ENCODE results near the gene NUP98. TPM values are rescaled to one million over a fixed set of nuclear protein-coding genes. Genes with fewer than 3 reads are reported as not detected.

Gene NUP98
- total and polyA plus RNA-seq, 2 of the 13 experiments (the other 11 are each of a cell fraction or from before 2014, with no cell fraction given): 76.6 to 85.3 TPM

- TF ChIP-seq, protein P1, sequence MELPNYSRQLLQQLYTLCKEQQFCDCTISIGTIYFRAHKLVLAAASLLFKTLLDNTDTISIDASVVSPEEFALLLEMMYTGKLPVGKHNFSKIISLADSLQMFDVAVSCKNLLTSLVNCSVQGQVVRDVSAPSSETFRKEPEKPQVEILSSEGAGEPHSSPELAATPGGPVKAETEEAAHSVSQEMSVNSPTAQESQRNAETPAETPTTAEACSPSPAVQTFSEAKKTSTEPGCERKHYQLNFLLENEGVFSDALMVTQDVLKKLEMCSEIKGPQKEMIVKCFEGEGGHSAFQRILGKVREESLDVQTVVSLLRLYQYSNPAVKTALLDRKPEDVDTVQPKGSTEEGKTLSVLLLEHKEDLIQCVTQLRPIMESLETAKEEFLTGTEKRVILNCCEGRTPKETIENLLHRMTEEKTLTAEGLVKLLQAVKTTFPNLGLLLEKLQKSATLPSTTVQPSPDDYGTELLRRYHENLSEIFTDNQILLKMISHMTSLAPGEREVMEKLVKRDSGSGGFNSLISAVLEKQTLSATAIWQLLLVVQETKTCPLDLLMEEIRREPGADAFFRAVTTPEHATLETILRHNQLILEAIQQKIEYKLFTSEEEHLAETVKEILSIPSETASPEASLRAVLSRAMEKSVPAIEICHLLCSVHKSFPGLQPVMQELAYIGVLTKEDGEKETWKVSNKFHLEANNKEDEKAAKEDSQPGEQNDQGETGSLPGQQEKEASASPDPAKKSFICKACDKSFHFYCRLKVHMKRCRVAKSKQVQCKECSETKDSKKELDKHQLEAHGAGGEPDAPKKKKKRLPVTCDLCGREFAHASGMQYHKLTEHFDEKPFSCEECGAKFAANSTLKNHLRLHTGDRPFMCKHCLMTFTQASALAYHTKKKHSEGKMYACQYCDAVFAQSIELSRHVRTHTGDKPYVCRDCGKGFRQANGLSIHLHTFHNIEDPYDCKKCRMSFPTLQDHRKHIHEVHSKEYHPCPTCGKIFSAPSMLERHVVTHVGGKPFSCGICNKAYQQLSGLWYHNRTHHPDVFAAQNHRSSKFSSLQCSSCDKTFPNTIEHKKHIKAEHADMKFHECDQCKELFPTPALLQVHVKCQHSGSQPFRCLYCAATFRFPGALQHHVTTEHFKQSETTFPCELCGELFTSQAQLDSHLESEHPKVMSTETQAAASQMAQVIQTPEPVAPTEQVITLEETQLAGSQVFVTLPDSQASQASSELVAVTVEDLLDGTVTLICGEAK (IDR thresholded peaks at IDR 0.05): no peak
- TF ChIP-seq, protein P1 (CRISPR knock-in tag; IDR thresholded peaks at IDR 0.05): 0 out of 2 replicates have a peak, but pooled peaks have one; percentile 45
- TF ChIP-seq NBN (conservative IDR thresholded peaks at IDR 0.05): no peak
- no peak for TF ChIP-seq SRSF9 (IDR thresholded peaks at IDR 0.05; ENCODE audit: borderline replicate concordance, insufficient read depth, low read depth, low read length, poor library complexity, severe bottlenecking)
- TF ChIP-seq, protein P2, sequence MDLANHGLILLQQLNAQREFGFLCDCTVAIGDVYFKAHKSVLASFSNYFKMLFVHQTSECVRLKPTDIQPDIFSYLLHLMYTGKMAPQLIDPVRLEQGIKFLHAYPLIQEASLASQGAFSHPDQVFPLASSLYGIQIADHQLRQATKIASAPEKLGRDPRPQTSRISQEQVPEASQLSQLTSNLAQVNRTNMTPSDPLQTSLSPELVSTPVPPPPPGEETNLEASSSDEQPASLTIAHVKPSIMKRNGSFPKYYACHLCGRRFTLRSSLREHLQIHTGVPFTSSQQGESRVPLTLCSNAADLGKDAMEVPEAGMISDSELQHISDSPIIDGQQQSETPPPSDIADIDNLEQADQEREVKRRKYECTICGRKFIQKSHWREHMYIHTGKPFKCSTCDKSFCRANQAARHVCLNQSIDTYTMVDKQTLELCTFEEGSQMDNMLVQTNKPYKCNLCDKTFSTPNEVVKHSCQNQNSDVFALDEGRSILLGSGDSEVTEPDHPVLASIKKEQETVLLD (CRISPR knock-in tag; IDR thresholded peaks at IDR 0.05; ENCODE audit: low read depth): no peak
- TF ChIP-seq SP5 (CRISPR knock-in tag; IDR thresholded peaks at IDR 0.05; ENCODE audit: borderline replicate concordance, low read depth): 0 out of 2 replicates have a peak, but pooled peaks have one; percentile 11
- TF ChIP-seq ZNF788 (CRISPR knock-in tag; IDR thresholded peaks at IDR 0.05; ENCODE audit: borderline replicate concordance): peak; percentile 24; the same call in 1 of the 2 replicates
- no peak for TF ChIP-seq AKAP8 (CRISPR knock-in tag; IDR thresholded peaks at IDR 0.05)
- no peak for TF ChIP-seq ZNF782 (CRISPR knock-in tag; IDR thresholded peaks at IDR 0.05; ENCODE audit: borderline replicate concordance)
- no peak for TF ChIP-seq RAD51 (IDR thresholded peaks at IDR 0.05; ENCODE audit: borderline replicate concordance)
- no peak for TF ChIP-seq HMGXB3 (CRISPR knock-in tag; IDR thresholded peaks at IDR 0.05; ENCODE audit: borderline replicate concordance)
- no peak for TF ChIP-seq MEIS1 (CRISPR knock-in tag; IDR thresholded peaks at IDR 0.05; ENCODE audit: borderline replicate concordance)
- TF ChIP-seq RARA (CRISPR knock-in tag; IDR thresholded peaks at IDR 0.05): peak; percentile 18; the same call in 1 of the 2 replicates
Measured at GRCh38 chr11:3807909-3808860, 10.8 kb upstream of the NUP98 start, which contains the start of gene PGAP2 (continued).
